Peyer's patch (tissue), 4 donors: ENCODE results near the gene ZNF462.

Source experiments
- CTCF ChIP-seq, 6 experiments: fragments of 450-650 bp in 4 of 6; fragments of 200-600 bp in 2 of 6; sonication (generic) in 1 of 6; IDR thresholded peaks; one replicate each; pipeline ENCODE4 v1.5.1; 2017 to 2019; ENCODE audit warnings: antibody characterized with exemption in 6 of 6, mild to moderate bottlenecking in 3 of 6, moderate library complexity in 1 of 6
- POLR2A ChIP-seq, 2 donors: fragments of 450-650 bp; IDR thresholded peaks; one replicate each; pipeline ENCODE4 v1.5.1; 2017; ENCODE audit warnings: antibody characterized with exemption in 2 of 2, mild to moderate bottlenecking in 2 of 2, moderate library complexity in 2 of 2

GRCh38 chr9:106960258-106960657, 97.3 kb downstream of the ZNF462 start:
- no peak for TF ChIP-seq CTCF (IDR thresholded peaks at IDR 0.05)
- no peak for TF ChIP-seq POLR2A (IDR thresholded peaks at IDR 0.05)
